Measurements from ENCODE around the gene VEZF1.

- TF ChIP-seq, protein P1, sequence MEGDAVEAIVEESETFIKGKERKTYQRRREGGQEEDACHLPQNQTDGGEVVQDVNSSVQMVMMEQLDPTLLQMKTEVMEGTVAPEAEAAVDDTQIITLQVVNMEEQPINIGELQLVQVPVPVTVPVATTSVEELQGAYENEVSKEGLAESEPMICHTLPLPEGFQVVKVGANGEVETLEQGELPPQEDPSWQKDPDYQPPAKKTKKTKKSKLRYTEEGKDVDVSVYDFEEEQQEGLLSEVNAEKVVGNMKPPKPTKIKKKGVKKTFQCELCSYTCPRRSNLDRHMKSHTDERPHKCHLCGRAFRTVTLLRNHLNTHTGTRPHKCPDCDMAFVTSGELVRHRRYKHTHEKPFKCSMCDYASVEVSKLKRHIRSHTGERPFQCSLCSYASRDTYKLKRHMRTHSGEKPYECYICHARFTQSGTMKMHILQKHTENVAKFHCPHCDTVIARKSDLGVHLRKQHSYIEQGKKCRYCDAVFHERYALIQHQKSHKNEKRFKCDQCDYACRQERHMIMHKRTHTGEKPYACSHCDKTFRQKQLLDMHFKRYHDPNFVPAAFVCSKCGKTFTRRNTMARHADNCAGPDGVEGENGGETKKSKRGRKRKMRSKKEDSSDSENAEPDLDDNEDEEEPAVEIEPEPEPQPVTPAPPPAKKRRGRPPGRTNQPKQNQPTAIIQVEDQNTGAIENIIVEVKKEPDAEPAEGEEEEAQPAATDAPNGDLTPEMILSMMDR (conservative IDR thresholded peaks at IDR 0.05; ENCODE audit: low read depth in 2 of 2): no peak
- TF ChIP-seq JUNB (IDR thresholded peaks at IDR 0.05; ENCODE audit: unreplicated experiment): no peak
- no peak for TF ChIP-seq EZH2 (IDR thresholded peaks at IDR 0.05; ENCODE audit: low read depth, unreplicated experiment)
- TF ChIP-seq CREB1 (CRISPR knock-in tag; IDR thresholded peaks at IDR 0.05; ENCODE audit: low read depth): no peak
- TF ChIP-seq POLR2AphosphoS5 (IDR thresholded peaks at IDR 0.05; ENCODE audit: low read depth): no peak
Observed at GRCh38 chr17:57986841-57987580, 1.0 kb downstream of the VEZF1 start.

All from GM23338 (cell line).